ENCODE results near the gene KCNG1.

KCNG1 gene

DNA sequence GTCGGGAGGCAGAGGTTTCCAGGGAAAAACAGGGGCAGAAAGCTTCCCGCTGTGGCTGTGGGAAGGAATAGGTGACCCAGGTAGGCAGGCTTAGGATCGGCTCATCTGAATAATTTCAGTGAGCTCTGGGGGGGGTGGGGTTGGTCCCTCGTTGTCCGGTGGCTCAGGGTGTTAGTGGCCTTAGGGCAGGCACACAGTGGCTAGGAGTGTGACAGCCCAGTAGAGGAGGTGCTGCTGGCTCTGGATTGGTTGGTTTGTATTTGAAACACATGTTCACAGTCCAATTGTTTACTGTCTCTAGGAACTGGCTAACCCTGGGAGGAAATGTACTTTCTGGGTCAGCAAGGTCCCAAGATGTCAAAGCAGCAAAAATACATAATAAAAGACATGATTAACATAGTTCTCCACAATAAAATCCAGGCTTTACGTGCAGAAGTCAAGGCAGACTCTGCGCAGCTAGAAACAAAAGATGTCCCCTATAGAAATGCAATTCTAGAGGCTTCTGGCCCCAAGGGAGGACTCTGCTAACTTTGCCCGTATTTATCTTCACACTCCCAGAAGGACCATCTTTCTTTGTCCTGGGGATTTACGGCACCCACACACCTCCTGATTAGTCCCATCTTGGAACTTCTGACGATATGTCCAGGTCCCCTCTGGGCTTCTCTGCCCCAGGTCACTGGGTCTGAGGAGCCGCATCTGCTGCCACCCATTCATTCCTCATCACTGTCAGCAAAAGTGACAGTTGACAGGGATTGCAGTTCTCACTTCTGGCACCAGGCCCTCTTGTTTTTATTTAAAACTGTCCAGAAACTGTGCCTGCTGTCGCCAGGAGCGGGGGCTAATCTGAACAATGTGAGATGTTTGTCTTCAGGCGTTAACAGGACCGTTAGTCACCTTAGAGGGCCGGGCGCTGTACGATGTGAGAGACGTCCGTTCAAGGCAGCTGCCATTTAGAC is 45.6 kb downstream of the KCNG1 start:
- Histone ChIP-seq H3K4me3 (ENCODE audit: low read length) (no peak overlapping the region), H3K9ac (ENCODE audit: low read length) (no peak overlapping the region), H3K9me3 (ENCODE audit: control insufficient read depth, low read depth, low read length) (no peaks in the 10 kb centered on the region), H3K36me3 (ENCODE audit: control insufficient read depth, low read depth, low read length) (no peaks in the 10 kb centered on the region), H3K27me3 (ENCODE audit: control insufficient read depth, insufficient read depth, low read length) (no peaks in the 10 kb centered on the region), H3K4me1 (ENCODE audit: control insufficient read depth, low read depth, low read length) (no peaks in the 10 kb centered on the region), H3K27ac (ENCODE audit: low read length) (no peak overlapping the region)

GRCh38 chr20:50975701-50976330 is 47.1 kb downstream of the KCNG1 start:
- H3K36me3 ChIP-seq (ENCODE audit: control insufficient read depth, low read depth, low read length): no peaks in the 10 kb centered on the region
- H3K4me1 ChIP-seq (ENCODE audit: control insufficient read depth, low read depth, low read length): no peaks in the 10 kb centered on the region
- H3K4me3 ChIP-seq (ENCODE audit: low read length): no peak overlapping the region
- no peaks in the 10 kb centered on the region for H3K27me3 ChIP-seq (ENCODE audit: control insufficient read depth, insufficient read depth, low read length)
- no peak overlapping the region for H3K9ac ChIP-seq (ENCODE audit: low read length)
- H3K27ac ChIP-seq (ENCODE audit: low read length): no peak overlapping the region
- no peaks in the 10 kb centered on the region for H3K9me3 ChIP-seq (ENCODE audit: control insufficient read depth, low read depth, low read length)

- H3K4me1 ChIP-seq (ENCODE audit: control insufficient read depth, low read depth, low read length): no peaks in the 10 kb centered on the region
- no peaks in the 10 kb centered on the region for H3K36me3 ChIP-seq (ENCODE audit: control insufficient read depth, low read depth, low read length)
- no peak overlapping the region for H3K27ac ChIP-seq (ENCODE audit: low read length)
- no peaks in the 10 kb centered on the region for H3K9me3 ChIP-seq (ENCODE audit: control insufficient read depth, low read depth, low read length)
- H3K9ac ChIP-seq (ENCODE audit: low read length): no peak overlapping the region
- H3K27me3 ChIP-seq (ENCODE audit: control insufficient read depth, insufficient read depth, low read length): no peaks in the 10 kb centered on the region
- no peak overlapping the region for H3K4me3 ChIP-seq (ENCODE audit: low read length)
Measured at GRCh38 chr20:50969912-50970311, 53.0 kb downstream of the KCNG1 start.

DNA sequence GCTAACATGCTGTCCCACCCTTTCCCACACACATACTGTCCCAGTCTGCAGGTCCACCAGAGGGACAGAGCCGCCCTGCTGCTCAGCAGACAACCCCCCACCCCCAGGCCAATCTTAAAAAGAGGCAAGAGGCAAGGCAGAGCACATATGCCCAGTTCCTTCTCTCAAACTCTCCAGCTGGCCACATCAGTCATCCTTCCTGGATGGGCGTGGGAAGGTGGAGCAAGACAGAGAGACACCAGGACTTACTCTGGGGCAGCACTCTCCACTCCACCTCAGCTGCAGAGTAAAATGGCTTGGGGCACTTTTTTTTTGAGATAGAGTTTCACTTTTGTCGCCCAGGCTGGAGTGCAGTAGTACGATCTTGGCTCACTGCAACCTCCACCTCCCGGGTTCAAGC is 53.5 kb downstream of the KCNG1 start:
- Histone ChIP-seq H3K9me3 (ENCODE audit: control insufficient read depth, low read depth, low read length) (no peaks in the 10 kb centered on the region), H3K27ac (ENCODE audit: low read length) (no peak overlapping the region), H3K9ac (ENCODE audit: low read length) (no peak overlapping the region), H3K4me3 (ENCODE audit: low read length) (no peak overlapping the region), H3K27me3 (ENCODE audit: control insufficient read depth, insufficient read depth, low read length) (no peaks in the 10 kb centered on the region), H3K4me1 (ENCODE audit: control insufficient read depth, low read depth, low read length) (no peaks in the 10 kb centered on the region), H3K36me3 (ENCODE audit: control insufficient read depth, low read depth, low read length) (no peaks in the 10 kb centered on the region)

- Histone ChIP-seq H3K9me3 (ENCODE audit: control insufficient read depth, low read depth, low read length) (no peaks in the 10 kb centered on the region), H3K27ac (ENCODE audit: low read length) (no peak overlapping the region), H3K4me1 (ENCODE audit: control insufficient read depth, low read depth, low read length) (no peaks in the 10 kb centered on the region), H3K4me3 (ENCODE audit: low read length) (no peak overlapping the region), H3K9ac (ENCODE audit: low read length) (no peak overlapping the region), H3K27me3 (ENCODE audit: control insufficient read depth, insufficient read depth, low read length) (no peaks in the 10 kb centered on the region), H3K36me3 (ENCODE audit: control insufficient read depth, low read depth, low read length) (no peaks in the 10 kb centered on the region)
Measured at GRCh38 chr20:50968289-50968688, 54.6 kb downstream of the KCNG1 start.

DNA sequence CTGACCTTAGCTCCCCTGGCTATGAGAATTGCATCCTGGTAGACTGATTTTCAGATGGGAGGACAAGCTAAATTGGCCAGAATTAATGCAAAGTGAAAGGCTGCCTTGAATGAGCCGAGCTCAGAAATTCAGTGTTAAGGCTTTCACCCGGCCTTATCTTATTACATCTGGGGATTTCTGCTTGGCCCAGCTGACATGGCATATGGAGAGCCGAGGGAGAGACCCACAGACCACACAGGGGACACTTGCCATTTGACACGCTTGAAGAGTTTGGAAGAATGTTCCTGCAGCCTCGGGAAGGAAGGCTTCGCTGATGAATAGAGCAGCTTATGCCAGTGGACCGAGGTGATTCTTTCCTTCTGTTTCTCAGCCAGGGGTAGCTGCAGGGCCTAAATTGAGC is 55.3 kb downstream of the KCNG1 start:
- Histone ChIP-seq H3K4me3 (ENCODE audit: low read length) (no peak overlapping the region), H3K36me3 (ENCODE audit: control insufficient read depth, low read depth, low read length) (no peaks in the 10 kb centered on the region), H3K4me1 (ENCODE audit: control insufficient read depth, low read depth, low read length) (no peaks in the 10 kb centered on the region), H3K9ac (ENCODE audit: low read length) (no peak overlapping the region), H3K27me3 (ENCODE audit: control insufficient read depth, insufficient read depth, low read length) (no peaks in the 10 kb centered on the region), H3K27ac (ENCODE audit: low read length) (no peak overlapping the region), H3K9me3 (ENCODE audit: control insufficient read depth, low read depth, low read length) (no peaks in the 10 kb centered on the region)

DNA sequence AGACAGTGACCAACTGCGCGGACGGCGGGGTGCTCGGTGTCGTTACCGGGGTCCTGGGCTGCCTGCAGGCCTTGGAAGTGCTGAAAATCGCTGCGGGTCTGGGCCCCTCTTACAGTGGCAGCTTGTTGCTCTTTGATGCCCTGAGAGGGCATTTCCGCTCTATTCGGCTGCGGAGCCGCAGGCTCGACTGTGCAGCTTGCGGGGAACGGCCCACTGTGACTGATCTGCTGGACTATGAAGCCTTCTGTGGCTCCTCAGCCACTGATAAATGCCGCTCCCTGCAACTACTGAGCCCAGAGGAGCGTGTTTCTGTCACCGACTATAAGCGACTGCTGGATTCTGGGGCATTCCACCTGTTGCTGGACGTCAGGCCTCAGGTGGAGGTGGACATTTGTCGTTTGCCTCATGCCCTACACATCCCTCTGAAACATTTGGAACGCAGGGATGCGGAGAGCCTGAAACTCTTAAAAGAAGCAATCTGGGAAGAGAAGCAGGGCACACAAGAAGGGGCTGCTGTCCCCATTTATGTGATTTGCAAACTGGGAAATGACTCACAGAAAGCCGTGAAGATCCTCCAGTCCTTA is 63.3 kb downstream of the KCNG1 start:
- Histone ChIP-seq H3K4me3 (ENCODE audit: low read length) (peak overlapping the region; percentile 93), H3K27ac (ENCODE audit: low read length) (no peak overlapping the region), H3K36me3 (ENCODE audit: control insufficient read depth, low read depth, low read length) (peaks cover 8% of the 10 kb centered on the region), H3K27me3 (ENCODE audit: control insufficient read depth, insufficient read depth, low read length) (no peaks in the 10 kb centered on the region), H3K4me1 (ENCODE audit: control insufficient read depth, low read depth, low read length) (peaks cover 16% of the 10 kb centered on the region), H3K9me3 (ENCODE audit: control insufficient read depth, low read depth, low read length) (no peaks in the 10 kb centered on the region), H3K9ac (ENCODE audit: low read length) (peak overlapping the region; percentile 94)

DNA sequence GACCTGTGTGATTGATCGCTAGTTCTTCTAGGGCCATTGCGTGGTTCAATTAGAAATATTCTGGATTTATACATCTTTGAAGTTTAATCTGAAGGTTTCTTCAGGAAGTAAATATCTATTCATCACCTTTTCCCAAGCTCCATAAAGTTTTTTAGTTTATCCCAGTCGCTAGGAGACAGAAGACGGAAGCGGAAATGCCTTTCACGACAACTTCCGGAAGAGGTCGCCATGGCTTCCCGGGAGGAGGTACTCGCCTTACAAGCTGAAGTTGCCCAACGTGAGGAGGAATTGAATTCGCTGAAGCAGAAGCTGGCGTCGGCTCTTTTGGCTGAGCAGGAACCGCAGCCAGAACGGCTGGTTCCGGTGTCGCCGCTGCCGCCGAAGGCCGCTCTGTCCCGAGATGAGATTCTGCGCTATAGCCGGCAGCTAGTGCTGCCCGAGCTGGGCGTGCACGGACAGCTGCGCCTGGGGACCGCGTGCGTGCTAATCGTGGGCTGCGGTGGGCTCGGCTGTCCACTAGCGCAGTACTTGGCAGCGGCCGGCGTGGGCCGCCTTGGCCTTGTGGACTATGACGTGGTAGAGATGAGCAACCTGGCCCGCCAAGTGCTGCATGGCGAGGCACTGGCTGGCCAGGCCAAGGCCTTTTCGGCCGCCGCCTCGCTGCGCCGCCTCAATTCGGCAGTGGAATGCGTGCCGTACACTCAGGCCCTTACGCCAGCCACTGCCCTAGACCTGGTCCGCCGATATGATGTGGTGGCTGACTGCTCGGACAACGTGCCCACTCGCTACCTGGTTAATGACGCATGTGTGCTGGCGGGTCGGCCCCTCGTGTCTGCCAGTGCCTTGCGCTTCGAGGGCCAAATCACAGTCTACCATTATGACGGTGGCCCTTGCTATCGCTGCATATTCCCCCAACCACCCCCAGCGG is 64.0 kb downstream of the KCNG1 start, which contains the start of gene MOCS3:
Gene MOCS3, plus strand, starts transcription at position 204 of the 928 bp plus-strand sequence. Its CDS starts 25 bp downstream, at position 229.
- peaks cover 16% of the 10 kb centered on the region for H3K4me1 ChIP-seq (ENCODE audit: control insufficient read depth, low read depth, low read length)
- H3K4me3 ChIP-seq (ENCODE audit: low read length): peak within 1 kb of the TSS; percentile 93
- H3K27me3 ChIP-seq (ENCODE audit: control insufficient read depth, insufficient read depth, low read length): no peaks in the 10 kb centered on the region
- H3K9ac ChIP-seq (ENCODE audit: low read length): peak within 1 kb of the TSS; percentile 94
- peaks cover 16% of the 10 kb centered on the region for H3K36me3 ChIP-seq (ENCODE audit: control insufficient read depth, low read depth, low read length)
- H3K27ac ChIP-seq (ENCODE audit: low read length): peak within 1 kb of the TSS; percentile 100
- H3K9me3 ChIP-seq (ENCODE audit: control insufficient read depth, low read depth, low read length): no peaks in the 10 kb centered on the region

- Histone ChIP-seq H3K36me3 (ENCODE audit: control insufficient read depth, low read depth, low read length) (peaks cover 25% of the 10 kb centered on the region), H3K4me3 (ENCODE audit: low read length) (peak within 1 kb of the TSS; percentile 93), H3K27ac (ENCODE audit: low read length) (peak within 1 kb of the TSS; percentile 100)
Measured at GRCh38 chr20:50957798-50958614, 64.9 kb downstream of the KCNG1 start, which contains the start of gene DPM1. DPM1 (minus strand) TSS chr20:50958532; CDS start chr20:50958523, 9 bp downstream.

DNA sequence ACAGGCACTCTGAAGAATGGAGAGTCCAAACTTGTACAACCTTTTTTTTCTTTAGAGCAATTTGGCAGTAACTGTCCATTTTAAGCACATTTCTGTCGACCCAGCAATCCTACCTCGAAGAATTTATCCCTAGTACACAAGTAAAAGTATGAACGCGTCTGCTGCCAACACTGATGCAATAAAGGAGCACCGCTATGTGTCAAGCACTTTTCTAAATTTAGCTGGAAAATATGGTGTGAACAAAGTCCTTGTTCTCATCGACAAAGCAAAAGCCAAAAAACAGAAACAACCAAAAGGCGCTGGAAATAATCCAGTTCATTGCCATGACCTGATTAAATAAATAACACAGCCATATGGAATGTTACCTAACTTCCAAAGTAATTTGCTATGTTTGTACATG is 65.6 kb downstream of the KCNG1 start:
- H3K27me3 ChIP-seq (ENCODE audit: control insufficient read depth, insufficient read depth, low read length): no peaks in the 10 kb centered on the region
- peaks cover 16% of the 10 kb centered on the region for H3K4me1 ChIP-seq (ENCODE audit: control insufficient read depth, low read depth, low read length)
- H3K27ac ChIP-seq (ENCODE audit: low read length): no peak overlapping the region
- peak overlapping the region; percentile 93 for H3K4me3 ChIP-seq (ENCODE audit: low read length)
- peaks cover 27% of the 10 kb centered on the region for H3K36me3 ChIP-seq (ENCODE audit: control insufficient read depth, low read depth, low read length)
- H3K9me3 ChIP-seq (ENCODE audit: control insufficient read depth, low read depth, low read length): no peaks in the 10 kb centered on the region
- peak overlapping the region; percentile 94 for H3K9ac ChIP-seq (ENCODE audit: low read length)

More at GRCh38 chr20:50957798-50958614, 64.9 kb downstream of the KCNG1 start, which contains the start of gene DPM1:
- H3K4me1 ChIP-seq (ENCODE audit: control insufficient read depth, low read depth, low read length): peaks cover 16% of the 10 kb centered on the region
- H3K9me3 ChIP-seq (ENCODE audit: control insufficient read depth, low read depth, low read length): no peaks in the 10 kb centered on the region
- H3K9ac ChIP-seq (ENCODE audit: low read length): peak within 1 kb of the TSS; percentile 94
- no peaks in the 10 kb centered on the region for H3K27me3 ChIP-seq (ENCODE audit: control insufficient read depth, insufficient read depth, low read length)
